HepG2 (cell line): ENCODE data around the gene FBXL13. TPM values are rescaled to one million over a fixed set of nuclear protein-coding genes. Genes with fewer than 3 reads are reported as not detected.
"Not testable (repeated sequence)": the region's sequence is repeated elsewhere in the genome, so short reads cannot be mapped to it uniquely, and the experiment has no call there.

ENCODE experiments used
- ATAC-seq: fragments of 200-7000 bp; cut with Tn5 transposase; 3 replicates; pipeline ENCODE4 v1.9.1; 2020; ENCODE audit warnings: mild to moderate bottlenecking, moderate library complexity
- BruUV-seq: library from RNA; stranded (reverse); fragments of 400-500 nt; replicated peaks from 2 replicates; lab custom pipeline; 2021; lab: Mats Ljungman, UMichigan
- CTCF ChIA-PET: fragments of 300-600 bp; formaldehyde crosslinking; extraction: SDS; loops from one replicate; lab custom pipeline; 2021; ENCODE audit warnings: low total read pairs, inconsistent platforms, low intra/inter-chr PET ratio; lab: Yijun Ruan, JAX
- POLR2A ChIA-PET: fragments of 350-600 bp; sonication (Branson Sonifier 250); formaldehyde crosslinking; loops from one replicate; lab custom pipeline; 2020; ENCODE audit warnings: antibody characterized with exemption, inconsistent platforms; lab: Yijun Ruan, JAX
- DNase-seq: peaks from one replicate; pipeline ENCODE4 v3.0.0-alpha.2; 2015; ENCODE audit warnings: low spot score
- FAIRE-seq: peaks from 3 replicates; lab custom pipeline; 2011; peaks lifted over from hg19 to GRCh38; lab: Jason Lieb, UNC
- H2AFZ ChIP-seq: one replicate; pipeline ENCODE4 v1.6.1; 2011; ENCODE audit warnings: low read length, inconsistent platforms
- H3K27ac ChIP-seq: fragments of 300-600 bp; 3 replicates; pipeline ENCODE4 v1.8.0; 2011; ENCODE audit warnings: mixed run types, mild to moderate bottlenecking, mixed read lengths, low read length, inconsistent platforms; ENCODE audit not compliant: insufficient read depth; ENCODE audit errors: extremely low read length
- H3K27me3 ChIP-seq, 2 experiments: fragments of 200-600 bp in 1 of 2; 2 replicates in 1 of 2; 3 replicates in 1 of 2; pipeline versions ENCODE4 v1.6.0 to v1.8.0; 2011; ENCODE audit warnings: low read length in 2 of 2, mild to moderate bottlenecking in 2 of 2, moderate library complexity in 2 of 2, inconsistent platforms in 1 of 2; ENCODE audit not compliant: insufficient read depth in 2 of 2, control insufficient read depth in 1 of 2
- H3K36me3 ChIP-seq, 2 experiments: fragments of 200-600 bp in 1 of 2; replicated peaks in 1 of 2; 2 replicates in 1 of 2; 3 replicates in 1 of 2; pipeline versions ENCODE4 v1.5.1 to v1.8.0; 2011; ENCODE audit warnings: low read length in 2 of 2, inconsistent platforms in 1 of 2; ENCODE audit not compliant: insufficient read depth in 2 of 2, control insufficient read depth in 1 of 2
- H3K4me1 ChIP-seq: 2 replicates; pipeline ENCODE4 v1.5.1; 2012; ENCODE audit warnings: low read length, inconsistent platforms; ENCODE audit not compliant: insufficient read depth
- H3K4me2 ChIP-seq: 2 replicates; pipeline ENCODE4 v1.6.0; 2011; ENCODE audit warnings: low read depth, low read length, inconsistent platforms
- H3K4me3 ChIP-seq, 3 experiments: fragments of 200-600 bp in 1 of 3; sonication (generic), shearing (Covaris generic) in 1 of 3; replicated peaks in 1 of 3; 2 replicates each; pipeline ENCODE4 v1.5.1; 2011 to 2016; ENCODE audit warnings: low read length in 3 of 3, inconsistent platforms in 2 of 3, low read depth in 2 of 3, mild to moderate bottlenecking in 2 of 3, control low read depth in 1 of 3, mixed read lengths in 1 of 3; ENCODE audit not compliant: insufficient read depth in 1 of 3
- H3K79me2 ChIP-seq: one replicate; pipeline ENCODE4 v1.6.1; 2011; ENCODE audit warnings: low read length, inconsistent platforms; ENCODE audit not compliant: insufficient read depth
- H3K9ac ChIP-seq: 2 replicates; pipeline ENCODE4 v1.6.0; 2011; ENCODE audit warnings: mild to moderate bottlenecking, low read depth, low read length, inconsistent platforms; ENCODE audit not compliant: insufficient read depth
- H3K9me3 ChIP-seq: 2 replicates; pipeline ENCODE4 v1.5.1; 2012; ENCODE audit warnings: mild to moderate bottlenecking, low read length
- H4K20me1 ChIP-seq: 2 replicates; pipeline ENCODE4 v1.6.0; 2011; ENCODE audit warnings: inconsistent platforms, mild to moderate bottlenecking, low read length, moderate library complexity; ENCODE audit not compliant: insufficient read depth
- CBX2 ChIP-seq, 2 experiments: fragments of 200-600 bp in 1 of 2; sonication (generic); formaldehyde crosslinking in 1 of 2; IDR thresholded peaks; 2 replicates each; pipeline versions ENCODE4 v1.7.0 to v1.8.1; 2018 to 2022; ENCODE audit warnings: low read depth in 2 of 2, low read length in 1 of 2, mild to moderate bottlenecking in 1 of 2, missing genetic modification reagents in 1 of 2
- E2F5 ChIP-seq: sonication (generic); formaldehyde crosslinking; conservative IDR thresholded peaks from 2 replicates; pipeline ENCODE4 v1.4.0; 2020; ENCODE audit warnings: missing genetic modification reagents
- FOSL2 ChIP-seq: sonication (generic); formaldehyde crosslinking; IDR thresholded peaks from 2 replicates; pipeline ENCODE4 v1.4.0; 2020; ENCODE audit warnings: missing genetic modification reagents
- ZFP82 ChIP-seq: sonication (generic); formaldehyde crosslinking; IDR thresholded peaks from 2 replicates; pipeline ENCODE4 v1.5.1; 2020; ENCODE audit warnings: mild to moderate bottlenecking, missing genetic modification reagents, borderline replicate concordance
- WGBS: methylation state at CpG from one replicate; pipeline ENCODE4 v1.1.6; 2017; ENCODE audit warnings: low lambda C conversion rate; 5-methylcytosine and 5-hydroxymethylcytosine counted together
- in situ Hi-C: cut with HindIII; loops from 2 replicates; pipeline ENCODE4 v1.10.0; 2017; ENCODE audit warnings: low pct_unique_long_range_greater_than_20kb; ENCODE audit not compliant: extremely low pct_ligation_motif_present
- intact Hi-C: fragments of 100-400 bp; cut with micrococcal nuclease; formaldehyde crosslinking; loops from one replicate; pipeline ENCODE4 v1.10.0; 2022; ENCODE audit not compliant: unreplicated experiment
- polyA plus RNA-seq, 8 experiments: library from polyadenylated mRNA; depleted of rRNA in 3 of 8; stranded (reverse) in 7 of 8; unstranded in 1 of 8; fragments of >200 nt; fragmentation: Illumina TruSeq in 4 of 8; extraction: Trizol in 4 of 8; gene quantifications; 2 replicates each; pipeline versions ENCODE4 v1.2.1 to v1.2.3, GENCODE V29; 2011 to 2016; ENCODE audit warnings: low read depth in 4 of 8, missing spikeins in 1 of 8, mixed read lengths in 1 of 8; ENCODE audit not compliant: insufficient read depth in 1 of 8
- total RNA-seq, 5 experiments: library from RNA; depleted of rRNA; stranded (reverse); fragments of >200 nt; fragmentation: Illumina TruSeq; extraction: Trizol; gene quantifications; 2 replicates each; pipeline ENCODE4 v1.2.3, GENCODE V29; 2016; ENCODE audit warnings: low read depth in 1 of 5

Gene FBXL13
- total and polyA plus RNA-seq, 2 of the 13 experiments (the other 11 are each of a cell fraction or from before 2014, with no cell fraction given): 0.24 to 0.77 TPM

GRCh38 chr7:102979670-102980069 is 94.9 kb downstream of the FBXL13 start:
- CTCF ChIA-PET: no interaction called here
- in situ Hi-C loops: no loop called here

GRCh38 chr7:102978284-102978683 is 96.3 kb downstream of the FBXL13 start:
- Histone ChIP-seq H3K4me3 (no peak overlapping the region), H3K4me2 (peak overlapping the region; percentile 7; the same call in 1 of the 2 replicates), H3K36me3 (no peaks in the 10 kb centered on the region), H3K27ac (no peak overlapping the region), H4K20me1 (no peaks in the 10 kb centered on the region), H3K9ac (no peak overlapping the region), H3K9me3 (no peaks in the 10 kb centered on the region)
- CTCF ChIA-PET: no interaction called here
- in situ Hi-C loops: no loop called here
- DNase-seq: no peak
- WGBS: 34% methylated on average over 6 of the region's 6 CpGs
- POLR2A ChIA-PET: no interaction called here
- TF ChIP-seq CBX2 (IDR thresholded peaks at IDR 0.05; ENCODE audit: low read depth, low read length) (no peak), CBX2 (CRISPR knock-in tag; IDR thresholded peaks at IDR 0.05; ENCODE audit: low read depth) (no peak), E2F5 (CRISPR knock-in tag) (no peak), FOSL2 (CRISPR knock-in tag) (peak; percentile 37; the same call in 1 of the 2 replicates)
- TF ChIP-seq, all 625 proteins: peak for 1
- FAIRE-seq (no peak), ATAC-seq (no peak)
- Histone ChIP-seq H2AFZ (no peak overlapping the region), H3K4me1 (no peaks in the 10 kb centered on the region), H3K27me3 (no peaks in the 10 kb centered on the region; a peak in 1 of 5 replicates), H3K79me2 (no peaks in the 10 kb centered on the region)
- intact Hi-C loops: no loop called here
- no TSS peak for BruUV-seq

More at GRCh38 chr7:102979670-102980069, 94.9 kb downstream of the FBXL13 start:
- no peaks in the 10 kb centered on the region for H3K9me3 ChIP-seq
- FAIRE-seq (no peak), ATAC-seq (no peak), DNase-seq (no peak)
- H3K4me3 ChIP-seq: no peak overlapping the region
- H3K9ac ChIP-seq: no peak overlapping the region
- no peaks in the 10 kb centered on the region; a peak in 1 of 5 replicates for H3K27me3 ChIP-seq
- no peaks in the 10 kb centered on the region for H3K36me3 ChIP-seq
- no TSS peak for BruUV-seq
- POLR2A ChIA-PET: no interaction called here
- no peak overlapping the region for H2AFZ ChIP-seq
- H3K4me2 ChIP-seq: no peak overlapping the region
- H3K27ac ChIP-seq: no peak overlapping the region
- intact Hi-C loops: loop anchor here (1.0 kb wide), 1 partner anchor 28 kb away; no protein-coding TSS in a partner anchor
- no peaks in the 10 kb centered on the region for H3K4me1 ChIP-seq
- H3K79me2 ChIP-seq: no peaks in the 10 kb centered on the region
- TF ChIP-seq ZFP82: no peak
- no peaks in the 10 kb centered on the region for H4K20me1 ChIP-seq

GRCh38 chr7:102977586-102977985 is 97.0 kb downstream of the FBXL13 start:
- DNase-seq, ATAC-seq, POLR2A ChIA-PET, H2AFZ ChIP-seq, H3K27ac ChIP-seq, CTCF ChIA-PET, H3K9me3 ChIP-seq, in situ Hi-C loops, FAIRE-seq, H4K20me1 ChIP-seq, H3K27me3 ChIP-seq, H3K79me2 ChIP-seq, H3K4me1 ChIP-seq, BruUV-seq, H3K9ac ChIP-seq, H3K36me3 ChIP-seq, H3K4me2 ChIP-seq, H3K4me3 ChIP-seq, intact Hi-C loops: not testable (repeated sequence)
- WGBS: 54% methylated on average over 4 of the region's 4 CpGs
